H9 (cell line): ENCODE results near the gene USPL1. TPM values are rescaled to one million over a fixed set of nuclear protein-coding genes. Genes with fewer than 3 reads are reported as not detected.

Experiments used
- DNase-seq: peaks from one replicate; pipeline ENCODE4 v3.0.0-alpha.2; 2017
- H2AFZ ChIP-seq: one replicate; pipeline ENCODE4 v1.6.1; 2013; ENCODE audit warnings: mild to moderate bottlenecking, low read length, control low read depth, moderate library complexity
- H2AK5ac ChIP-seq: 2 replicates; pipeline ENCODE4 v1.6.1; 2013; ENCODE audit warnings: low read length, control low read depth, mixed read lengths; ENCODE audit not compliant: insufficient read length
- H2BK120ac ChIP-seq: one replicate; pipeline ENCODE4 v1.6.1; 2013; ENCODE audit warnings: low read depth, mild to moderate bottlenecking, low read length, control low read depth, inconsistent platforms; ENCODE audit not compliant: poor library complexity, severe bottlenecking
- H2BK12ac ChIP-seq: 2 replicates; pipeline ENCODE4 v1.6.1; 2013; ENCODE audit warnings: low read length, control low read depth, mixed read lengths, low read depth; ENCODE audit not compliant: insufficient read length
- H2BK15ac ChIP-seq: 2 replicates; pipeline ENCODE4 v1.6.1; 2013; ENCODE audit warnings: low read depth, low read length, control low read depth
- H2BK20ac ChIP-seq: one replicate; pipeline ENCODE4 v1.6.1; 2013; ENCODE audit warnings: low read depth, mild to moderate bottlenecking, low read length, control low read depth, inconsistent platforms; ENCODE audit not compliant: poor library complexity, severe bottlenecking
- H2BK5ac ChIP-seq: 2 replicates; pipeline ENCODE4 v1.6.1; 2013; ENCODE audit warnings: low read length, control low read depth, mixed read lengths; ENCODE audit not compliant: insufficient read length
- H3K14ac ChIP-seq: 2 replicates; pipeline ENCODE4 v1.6.1; 2013; ENCODE audit warnings: low read length, control low read depth; ENCODE audit not compliant: insufficient read depth
- H3K18ac ChIP-seq: 2 replicates; pipeline ENCODE4 v1.6.1; 2013; ENCODE audit warnings: low read depth, mild to moderate bottlenecking, mixed read lengths, low read length, control low read depth; ENCODE audit not compliant: insufficient read length
- H3K23ac ChIP-seq: 2 replicates; pipeline ENCODE4 v1.6.1; 2013; ENCODE audit warnings: low read length, control low read depth, mixed read lengths, low read depth; ENCODE audit not compliant: insufficient read length
- H3K23me2 ChIP-seq: 2 replicates; pipeline ENCODE4 v1.6.1; 2013; ENCODE audit warnings: low read depth, mild to moderate bottlenecking, mixed read lengths, low read length, control low read depth; ENCODE audit not compliant: insufficient read length, poor library complexity, severe bottlenecking
- H3K27ac ChIP-seq: 2 replicates; pipeline ENCODE4 v1.5.1; 2013; ENCODE audit warnings: low read length, control low read depth, mixed read lengths, low read depth; ENCODE audit not compliant: insufficient read length
- H3K27me3 ChIP-seq: 2 replicates; pipeline ENCODE4 v1.6.1; 2013; ENCODE audit warnings: low read length, control low read depth, inconsistent platforms; ENCODE audit not compliant: insufficient read depth
- H3K4ac ChIP-seq: 2 replicates; pipeline ENCODE4 v1.6.1; 2013; ENCODE audit warnings: low read depth, mild to moderate bottlenecking, control low read depth, inconsistent platforms, low read length, moderate library complexity
- H3K4me1 ChIP-seq: 2 replicates; pipeline ENCODE4 v1.6.1; 2013; ENCODE audit warnings: low read length, control low read depth, inconsistent platforms; ENCODE audit not compliant: insufficient read depth
- H3K4me2 ChIP-seq: 2 replicates; pipeline ENCODE4 v1.6.1; 2013; ENCODE audit warnings: low read length, control low read depth, mixed read lengths; ENCODE audit not compliant: insufficient read length, insufficient read depth
- H3K56ac ChIP-seq: 2 replicates; pipeline ENCODE4 v1.6.1; 2013; ENCODE audit warnings: low read depth, mild to moderate bottlenecking, mixed read lengths, low read length, control low read depth; ENCODE audit not compliant: insufficient read length
- H3K79me1 ChIP-seq: 2 replicates; pipeline ENCODE4 v1.6.1; 2013; ENCODE audit warnings: low read depth, mild to moderate bottlenecking, moderate library complexity, low read length, control low read depth, inconsistent platforms; ENCODE audit not compliant: insufficient read depth, poor library complexity, severe bottlenecking
- H3K79me2 ChIP-seq: 2 replicates; pipeline ENCODE4 v1.6.1; 2013; ENCODE audit warnings: low read length, control low read depth, inconsistent platforms; ENCODE audit not compliant: insufficient read depth
- H3K9ac ChIP-seq: 2 replicates; pipeline ENCODE4 v1.6.1; 2013; ENCODE audit warnings: low read length, control low read depth, mixed read lengths; ENCODE audit not compliant: insufficient read length; ENCODE audit errors: extremely low read depth
- H3K9me3 ChIP-seq: one replicate; pipeline ENCODE4 v1.6.1; 2013; ENCODE audit warnings: low read depth, low read length, inconsistent platforms; ENCODE audit not compliant: control insufficient read depth
- H3T11ph ChIP-seq: one replicate; pipeline ENCODE4 v1.6.1; 2013; ENCODE audit warnings: mild to moderate bottlenecking, low read length, control low read depth, inconsistent platforms
- H4K20me1 ChIP-seq: one replicate; pipeline ENCODE4 v1.6.1; 2013; ENCODE audit not compliant: control insufficient read depth, insufficient read length, insufficient read depth
- H4K5ac ChIP-seq: 2 replicates; pipeline ENCODE4 v1.6.1; 2013; ENCODE audit warnings: low read depth, mild to moderate bottlenecking, mixed read lengths, low read length, control low read depth; ENCODE audit not compliant: insufficient read length
- H4K8ac ChIP-seq: replicated peaks from 2 replicates; pipeline ENCODE4 v1.6.1; 2013; ENCODE audit warnings: low read length, control low read depth, mixed read lengths, low read depth; ENCODE audit not compliant: insufficient read length
- H4K91ac ChIP-seq: 2 replicates; pipeline ENCODE4 v1.6.1; 2013; ENCODE audit warnings: low read depth, mild to moderate bottlenecking, moderate library complexity, mixed read lengths, low read length, control low read depth; ENCODE audit not compliant: insufficient read length
- H3K27ac Mint-ChIP-seq, 3 experiments: 2 replicates in 2 of 3; 3 replicates in 1 of 3; pipeline ENCODE4 v1.8.0; 2020 to 2021; ENCODE audit warnings: mixed read lengths in 3 of 3, mild to moderate bottlenecking in 1 of 3, moderate library complexity in 1 of 3
- H3K27me3 Mint-ChIP-seq: 2 replicates; pipeline ENCODE4 v1.8.0; 2021; ENCODE audit warnings: low read depth, mild to moderate bottlenecking, moderate library complexity, mixed read lengths
- H3K36me3 Mint-ChIP-seq, 3 experiments: 2 replicates in 2 of 3; 3 replicates in 1 of 3; pipeline ENCODE4 v1.8.0; 2020 to 2021; ENCODE audit warnings: low read depth in 3 of 3, mixed read lengths in 3 of 3; ENCODE audit not compliant: insufficient read depth in 1 of 3
- H3K4me1 Mint-ChIP-seq, 2 experiments: 2 replicates each; pipeline ENCODE4 v1.8.0; 2020; ENCODE audit warnings: mixed read lengths in 2 of 2
- H3K4me3 Mint-ChIP-seq, 2 experiments: 2 replicates in 1 of 2; 3 replicates in 1 of 2; pipeline ENCODE4 v1.8.0; 2020 to 2021; ENCODE audit warnings: mild to moderate bottlenecking in 2 of 2, mixed read lengths in 2 of 2, moderate library complexity in 1 of 2
- H3K9me3 Mint-ChIP-seq, 2 experiments: 2 replicates in 1 of 2; 3 replicates in 1 of 2; pipeline ENCODE4 v1.8.0; 2020; ENCODE audit warnings: mild to moderate bottlenecking in 2 of 2, mixed read lengths in 2 of 2, moderate library complexity in 1 of 2
- CTCF ChIP-seq: fragments of 200-600 bp; sonication (generic); conservative IDR thresholded peaks from 3 replicates; pipeline ENCODE4 v1.8.0; 2021; ENCODE audit warnings: antibody characterized with exemption, mild to moderate bottlenecking
- WGBS: extraction: QIAGEN DNeasy Blood & Tissue Kit; methylation state at CpG from one replicate; pipeline ENCODE4 v1.1.7; 2013; ENCODE audit warnings: missing lambda C conversion rate, low lambda C conversion rate, mixed read lengths; ENCODE audit not compliant: insufficient read length; ENCODE audit errors: extremely low coverage; 5-methylcytosine and 5-hydroxymethylcytosine counted together
- total RNA-seq: library from RNA; stranded (reverse); gene quantifications from 2 replicates; pipeline ENCODE4 v1.2.1, GENCODE V29; 2021

The USPL1 gene
- total RNA-seq, 1 experiment from 2014 or later = 17.6 TPM

- Histone ChIP-seq H3K4me1 (no peaks in the 10 kb centered on the region), H4K91ac (no peak overlapping the region), H3K18ac (no peak overlapping the region), H3K23me2 (no peaks in the 10 kb centered on the region), H3K4me2 (no peak overlapping the region), H3K9me3 (no peaks in the 10 kb centered on the region), H2BK20ac (no peak overlapping the region), H4K8ac (no peak overlapping the region), H3T11ph (no peak overlapping the region), H3K56ac (no peak overlapping the region), H3K14ac (no peak overlapping the region), H3K23ac (no peak overlapping the region), H2BK5ac (no peak overlapping the region), H4K5ac (no peak overlapping the region), H3K27ac (no peak overlapping the region), H4K20me1 (no peaks in the 10 kb centered on the region), H2AFZ (no peak overlapping the region), H2BK12ac (no peak overlapping the region), H3K79me1 (no peaks in the 10 kb centered on the region), H3K27me3 (no peaks in the 10 kb centered on the region), H3K4ac (no peak overlapping the region), H2AK5ac (no peak overlapping the region), H3K79me2 (no peaks in the 10 kb centered on the region), H3K9ac (no peak overlapping the region), H2BK120ac (no peak overlapping the region), H2BK15ac (no peak overlapping the region)
- no peak overlapping the region for H3K4me3 Mint-ChIP-seq
- no peak for DNase-seq
- H3K36me3 Mint-ChIP-seq = peaks cover 0 to 2% (median 0%) of the 10 kb centered on the region in 3 experiments; a peak in 1 of 7 replicates
- peaks cover 0 to 3% of the 10 kb centered on the region in 2 experiments; a peak in 1 of 4 replicates for H3K4me1 Mint-ChIP-seq
- no peaks in the 10 kb centered on the region for H3K27me3 Mint-ChIP-seq
- no peaks in the 10 kb centered on the region for H3K9me3 Mint-ChIP-seq
- no peak overlapping the region for H3K27ac Mint-ChIP-seq
- no CpG with 5 or more reads among the region's 2 CpGs for WGBS
- TF ChIP-seq CTCF = no peak
Observed at GRCh38 chr13:30593001-30593400, 24.7 kb upstream of the USPL1 start.
